HepG2 (cell line): Measurements from ENCODE around the gene SAE1. TPM values are rescaled to one million over a fixed set of nuclear protein-coding genes. Genes with fewer than 3 reads are reported as not detected.

Experiments used
- ARID4A ChIP-seq: sonication (generic); formaldehyde crosslinking; IDR thresholded peaks from 2 replicates; pipeline ENCODE4 v1.5.0; 2020; ENCODE audit warnings: mild to moderate bottlenecking, missing genetic modification reagents, borderline replicate concordance
- ERF ChIP-seq: IDR thresholded peaks from 2 replicates; pipeline ENCODE4 v1.6.1; 2018; ENCODE audit warnings: missing biosample characterization, missing genetic modification reagents
- GATAD2A ChIP-seq: IDR thresholded peaks from 2 replicates; pipeline ENCODE4 v1.6.1; 2016
- STAG1 ChIP-seq: sonication (generic); formaldehyde crosslinking; IDR thresholded peaks from 2 replicates; pipeline ENCODE4 v1.4.0; 2020; ENCODE audit warnings: missing genetic modification reagents
- ZHX1 ChIP-seq: sonication (generic); formaldehyde crosslinking; IDR thresholded peaks from 2 replicates; pipeline ENCODE4 v1.8.1; 2022; ENCODE audit warnings: low read depth, mild to moderate bottlenecking, missing genetic modification reagents
- ZNF276 ChIP-seq: sonication (generic); formaldehyde crosslinking; IDR thresholded peaks from 2 replicates; pipeline ENCODE4 v1.4.0; 2020; ENCODE audit warnings: mild to moderate bottlenecking, low read depth, missing genetic modification reagents
- ZSCAN9 ChIP-seq: IDR thresholded peaks from 2 replicates; pipeline ENCODE4 v1.6.1; 2016; ENCODE audit warnings: borderline replicate concordance
- polyA plus RNA-seq, 8 experiments: library from polyadenylated mRNA; depleted of rRNA in 3 of 8; stranded (reverse) in 7 of 8; unstranded in 1 of 8; fragments of >200 nt; fragmentation: Illumina TruSeq in 4 of 8; extraction: Trizol in 4 of 8; gene quantifications; 2 replicates each; pipeline versions ENCODE4 v1.2.1 to v1.2.3, GENCODE V29; 2011 to 2016; ENCODE audit warnings: low read depth in 4 of 8, missing spikeins in 1 of 8, mixed read lengths in 1 of 8; ENCODE audit not compliant: insufficient read depth in 1 of 8
- total RNA-seq, 5 experiments: library from RNA; depleted of rRNA; stranded (reverse); fragments of >200 nt; fragmentation: Illumina TruSeq; extraction: Trizol; gene quantifications; 2 replicates each; pipeline ENCODE4 v1.2.3, GENCODE V29; 2016; ENCODE audit warnings: low read depth in 1 of 5

The SAE1 gene
- total and polyA plus RNA-seq, 2 of the 13 experiments (the other 11 are each of a cell fraction or from before 2014, with no cell fraction given), result 87.6 to 197 TPM

GRCh38 chr19:47210689-47211316, 80.2 kb downstream of the SAE1 start (continued):
- TF ChIP-seq ARID4A (peak; percentile 50; the same call in 1 of the 2 replicates), GATAD2A (CRISPR knock-in tag) (peak; percentile 27; the same call in 1 of the 2 replicates), STAG1 (CRISPR knock-in tag) (peak; percentile 65), ZNF276 (no peak), ZHX1 (CRISPR knock-in tag) (no peak), ERF (peak; percentile 56; the same call in 1 of the 2 replicates), ZSCAN9 (CRISPR knock-in tag) (peak; percentile 34; the same call in 1 of the 2 replicates)
